K562 (cell line): ENCODE data around the gene CDKN1C. TPM values are rescaled to one million over a fixed set of nuclear protein-coding genes. Genes with fewer than 3 reads are reported as not detected.
A peak's percentile ranks its signal among the peaks of the same experiment; 100 is the strongest.

Experiments
- ARID1B ChIP-seq: fragments of 450-650 bp; IDR thresholded peaks from 2 replicates; pipeline ENCODE4 v1.6.1; 2016; ENCODE audit warnings: antibody characterized with exemption, mild to moderate bottlenecking, inconsistent platforms
- BHLHE40 ChIP-seq: IDR thresholded peaks from 2 replicates; pipeline ENCODE4 v1.6.1; 2011; ENCODE audit warnings: low read length, improper control_type of control experiment
- CC2D1A ChIP-seq: fragments of 450-650 bp; IDR thresholded peaks from 2 replicates; pipeline ENCODE4 v1.6.1; 2017; ENCODE audit warnings: mild to moderate bottlenecking
- ELK3 ChIP-seq: fragments of 450-650 bp; formaldehyde crosslinking; IDR thresholded peaks from 2 replicates; pipeline ENCODE4 v1.4.0; 2020; ENCODE audit warnings: mild to moderate bottlenecking
- EP300 ChIP-seq: IDR thresholded peaks from 2 replicates; pipeline ENCODE4 v1.6.1; 2012; ENCODE audit warnings: low read length, improper control_type of control experiment
- ERF ChIP-seq: fragments of 450-650 bp; formaldehyde crosslinking; IDR thresholded peaks from 2 replicates; pipeline ENCODE4 v1.4.0; 2020; ENCODE audit warnings: mild to moderate bottlenecking, mixed read lengths
- ETV6 ChIP-seq, 3 experiments: fragments of 150-350 bp in 1 of 3; sonication (generic) in 1 of 3; formaldehyde crosslinking in 1 of 3; IDR thresholded peaks; 2 replicates each; pipeline versions ENCODE4 v1.6.1 to v1.8.0; 2014 to 2022; ENCODE audit warnings: borderline replicate concordance in 2 of 3, low read depth in 2 of 3, antibody characterized with exemption in 1 of 3, low read length in 1 of 3, mild to moderate bottlenecking in 1 of 3, missing genetic modification reagents in 1 of 3
- HDAC6 ChIP-seq: IDR thresholded peaks from 2 replicates; pipeline ENCODE4 v1.6.1; 2012; ENCODE audit warnings: low read depth, mild to moderate bottlenecking, control low read depth, inconsistent platforms, low read length, moderate library complexity
- HEY1 ChIP-seq: fragments of 250-450 bp; sonication (Bioruptor Pico); IDR thresholded peaks from 2 replicates; pipeline ENCODE4 v1.5.0; 2020; ENCODE audit warnings: mild to moderate bottlenecking, moderate library complexity, borderline replicate concordance
- HIVEP1 ChIP-seq: fragments of 250-450 bp; sonication (Bioruptor Pico); IDR thresholded peaks from 2 replicates; pipeline ENCODE4 v1.4.0; 2020; ENCODE audit warnings: mild to moderate bottlenecking
- HNRNPLL ChIP-seq: fragments of 200-400 bp; formaldehyde crosslinking; IDR thresholded peaks from 2 replicates; pipeline ENCODE4 v1.6.1; 2017; ENCODE audit warnings: low read length, low read depth, mild to moderate bottlenecking; ENCODE audit not compliant: poor library complexity, severe bottlenecking
- JUND ChIP-seq, 2 experiments: IDR thresholded peaks; 2 replicates in 1 of 2; 3 replicates in 1 of 2; pipeline ENCODE4 v1.6.1; 2011; ENCODE audit warnings: borderline replicate concordance in 2 of 2, low read depth in 2 of 2, low read length in 2 of 2, improper control_type of control experiment in 1 of 2, missing biosample characterization in 1 of 2, missing genetic modification characterization in 1 of 2, missing genetic modification reagents in 1 of 2
- KAT7 ChIP-seq: sonication (generic); formaldehyde crosslinking; IDR thresholded peaks from 2 replicates; pipeline ENCODE4 v1.8.0; 2022; ENCODE audit warnings: missing genetic modification reagents, mild to moderate bottlenecking, borderline replicate concordance
- KAT8 ChIP-seq: fragments of 450-650 bp; IDR thresholded peaks from 2 replicates; pipeline ENCODE4 v1.6.1; 2016; ENCODE audit warnings: low read depth, mild to moderate bottlenecking
- KLF16 ChIP-seq: IDR thresholded peaks from 2 replicates; pipeline ENCODE4 v1.6.1; 2016; ENCODE audit warnings: antibody characterized with exemption
- MAX ChIP-seq: sonication (generic); formaldehyde crosslinking; IDR thresholded peaks from 2 replicates; pipeline ENCODE4 v1.9.0; 2022; ENCODE audit warnings: mild to moderate bottlenecking, missing genetic modification reagents
- MXD1 ChIP-seq: fragments of 250-450 bp; sonication (Bioruptor Pico); IDR thresholded peaks from 2 replicates; pipeline ENCODE4 v1.8.0; 2021; ENCODE audit warnings: borderline replicate concordance, mild to moderate bottlenecking, moderate library complexity; ENCODE audit not compliant: poor library complexity, severe bottlenecking
- MXI1 ChIP-seq: IDR thresholded peaks from 2 replicates; pipeline ENCODE4 v1.6.1; 2011; ENCODE audit warnings: low read depth, mild to moderate bottlenecking, improper control_type of control experiment, low read length
- SAFB ChIP-seq: fragments of 200-400 bp; formaldehyde crosslinking; IDR thresholded peaks from 2 replicates; pipeline ENCODE4 v1.6.1; 2017; ENCODE audit warnings: low read depth, low read length, borderline replicate concordance
- SREBF1 ChIP-seq: fragments of 150-350 bp; IDR thresholded peaks from 2 replicates; pipeline ENCODE4 v1.6.1; 2014; ENCODE audit warnings: antibody characterized with exemption, low read depth, low read length, borderline replicate concordance
- THRAP3 ChIP-seq: fragments of 450-650 bp; IDR thresholded peaks from 2 replicates; pipeline ENCODE4 v1.6.1; 2016; ENCODE audit warnings: mild to moderate bottlenecking, inconsistent platforms, borderline replicate concordance
- ZBTB11 ChIP-seq, 3 experiments: fragments of 200-800 bp in 1 of 3; fragments of 250-450 bp in 1 of 3; fragments of 450-650 bp in 1 of 3; sonication (Bioruptor Pico) in 1 of 3; sonication (Bioruptor generic) in 1 of 3; formaldehyde crosslinking in 1 of 3; IDR thresholded peaks; 2 replicates each; pipeline versions ENCODE4 v1.6.1 to v1.8.0; 2016 to 2022; ENCODE audit warnings: mild to moderate bottlenecking in 2 of 3, missing genetic modification characterization in 2 of 3, missing compliant biosample characterization in 1 of 3, moderate library complexity in 1 of 3
- ZNF316 ChIP-seq: fragments of 450-650 bp; IDR thresholded peaks from 2 replicates; pipeline ENCODE4 v1.6.1; 2016
- ZNF766 ChIP-seq: fragments of 200-800 bp; sonication (Bioruptor generic); conservative IDR thresholded peaks from 2 replicates; pipeline ENCODE4 v1.6.1; 2016; ENCODE audit warnings: missing genetic modification characterization, missing compliant biosample characterization
- ZNF830 ChIP-seq: fragments of 250-450 bp; sonication (Bioruptor Pico); IDR thresholded peaks from 2 replicates; pipeline ENCODE4 v1.5.0; 2021; ENCODE audit warnings: mild to moderate bottlenecking
- polyA plus RNA-seq, 8 experiments: library from polyadenylated mRNA; depleted of rRNA in 4 of 8; stranded (reverse) in 5 of 8; unstranded in 3 of 8; fragments of >200 nt; fragmentation: Nextera tagmentation in 2 of 8; fragmentation: Illumina TruSeq in 1 of 8; extraction: Ambion mirVana in 2 of 8; extraction: Trizol in 1 of 8; gene quantifications; 2 replicates each; pipeline versions ENCODE4 v1.2.1 to v1.2.3, GENCODE V29; 2011 to 2014; ENCODE audit warnings: inconsistent platforms in 1 of 8, missing spikeins in 1 of 8
- total RNA-seq, 7 experiments: library from RNA; depleted of rRNA in 6 of 7; stranded (reverse); fragments of >200 nt in 6 of 7; fragmentation: Illumina TruSeq in 2 of 7; extraction: Trizol in 2 of 7; gene quantifications; 2 replicates each; pipeline versions ENCODE4 v1.2.1 to v1.2.3, GENCODE V29; 2011 to 2021; ENCODE audit warnings: low replicate concordance in 1 of 7

Gene CDKN1C
- total and polyA plus RNA-seq, 9 of the 15 experiments (the other 6 are each of a cell fraction or from before 2014, with no cell fraction given): 2.8 to 21.1 (median 9.3) TPM

GRCh38 chr11:2846056-2846455 lies 39.5 kb downstream of the CDKN1C start (continued):
- TF ChIP-seq ETV6 (IDR thresholded peaks at IDR 0.05; ENCODE audit: borderline replicate concordance in 1 of 2, low read depth in 2 of 2, low read length in 1 of 2) (no peak), ETV6 (CRISPR knock-in tag; IDR thresholded peaks at IDR 0.05; ENCODE audit: borderline replicate concordance) (no peak), KLF16 (no peak), HEY1 (CRISPR knock-in tag) (no peak), ZNF316 (peak; percentile 64), MXI1 (no peak), MAX (CRISPR knock-in tag) (peak; percentile 73), HDAC6 (no peak), HNRNPLL (no peak), KAT8 (no peak), ARID1B (peak; percentile 78), JUND (IDR thresholded peaks at IDR 0.05; ENCODE audit: borderline replicate concordance, low read depth, low read length) (peak; percentile 96), JUND (tag; IDR thresholded peaks at IDR 0.05; ENCODE audit: borderline replicate concordance, low read depth, low read length) (peak; percentile 95; the same call in 2 of the 3 replicates), ZNF766 (no peak), CC2D1A (no peak), BHLHE40 (peak; percentile 59), SREBF1 (no peak), MXD1 (no peak), ERF (no peak), EP300 (peak; percentile 68), ZBTB11 (CRISPR knock-in tag; IDR thresholded peaks at IDR 0.05) (no peak), SAFB (no peak), ZNF830 (CRISPR knock-in tag) (no peak), ELK3 (CRISPR knock-in tag) (no peak), KAT7 (no peak), THRAP3 (no peak), HIVEP1 (CRISPR knock-in tag) (no peak)
